KOPT-K1 (cell line): ENCODE measurements around the gene USP16.

Experiments used
- H3K27ac ChIP-seq: fragments of 200-600 bp; sonication (generic); 2 replicates; pipeline ENCODE4 v1.5.1; 2016; ENCODE audit warnings: antibody characterized with exemption, mild to moderate bottlenecking, low read depth, low read length; ENCODE audit not compliant: poor library complexity, severe bottlenecking
- H3K36me3 ChIP-seq: fragments of 200-600 bp; sonication (generic); 2 replicates; pipeline ENCODE4 v1.5.1; 2017; ENCODE audit warnings: antibody characterized with exemption, mild to moderate bottlenecking, low read length, moderate library complexity; ENCODE audit not compliant: insufficient read depth
- H3K9me3 ChIP-seq: fragments of 200-600 bp; sonication (generic); 2 replicates; pipeline ENCODE4 v1.5.1; 2017; ENCODE audit warnings: antibody characterized with exemption, low read length, mild to moderate bottlenecking; ENCODE audit not compliant: insufficient read depth, poor library complexity, severe bottlenecking

The USP16 gene

GRCh38 chr21:29085106-29085752 is 60.8 kb downstream of the USP16 start:
- Histone ChIP-seq H3K27ac (no peak overlapping the region), H3K9me3 (no peaks in the 10 kb centered on the region), H3K36me3 (peaks cover 24% of the 10 kb centered on the region)

- Histone ChIP-seq H3K27ac (no peak overlapping the region), H3K9me3 (no peaks in the 10 kb centered on the region)
Observed at GRCh38 chr21:29091033-29091432, 66.6 kb downstream of the USP16 start.

GRCh38 chr21:29092102-29092959 is 67.9 kb downstream of the USP16 start:
- no peaks in the 10 kb centered on the region for H3K9me3 ChIP-seq
- peaks cover 44% of the 10 kb centered on the region for H3K36me3 ChIP-seq
- H3K27ac ChIP-seq = no peak overlapping the region

More at GRCh38 chr21:29091033-29091432, 66.6 kb downstream of the USP16 start:
- peaks cover 54% of the 10 kb centered on the region for H3K36me3 ChIP-seq

- H3K27ac ChIP-seq = no peak overlapping the region
- H3K36me3 ChIP-seq = peaks cover 46% of the 10 kb centered on the region
- H3K9me3 ChIP-seq = no peaks in the 10 kb centered on the region
Observed at GRCh38 chr21:29096218-29097015, 71.9 kb downstream of the USP16 start.

GRCh38 chr21:29098156-29098555 is 73.7 kb downstream of the USP16 start:
- H3K9me3 ChIP-seq = no peaks in the 10 kb centered on the region

GRCh38 chr21:29102791-29103257 is 78.4 kb downstream of the USP16 start:
- H3K36me3 ChIP-seq = peaks cover 27% of the 10 kb centered on the region
- no peaks in the 10 kb centered on the region for H3K9me3 ChIP-seq
- no peak overlapping the region for H3K27ac ChIP-seq

More at GRCh38 chr21:29098156-29098555, 73.7 kb downstream of the USP16 start:
- peaks cover 43% of the 10 kb centered on the region for H3K36me3 ChIP-seq
- no peak overlapping the region for H3K27ac ChIP-seq
